Fibroblast of peridontal ligament (primary cell): ENCODE measurements around the gene KRTAP19-8.

ENCODE experiments used
- DNase-seq: peaks from one replicate; pipeline ENCODE4 v3.0.0-alpha.2; 2010; ENCODE audit errors: extremely low read depth

KRTAP19-8 gene

GRCh38 chr21:31012133-31013089 is 25.9 kb downstream of the KRTAP19-8 start:
- DNase-seq = no peak

GRCh38 chr21:31011412-31011811 is 26.9 kb downstream of the KRTAP19-8 start:
- DNase-seq = no peak

GRCh38 chr21:31008355-31008754 is 29.9 kb downstream of the KRTAP19-8 start:
- DNase-seq = no peak

- no peak for DNase-seq
These were observed 33.3 kb downstream of the KRTAP19-8 start for GRCh38 chr21:31005019-31005418.

GRCh38 chr21:31003471-31003870 is 34.8 kb downstream of the KRTAP19-8 start:
- no peak for DNase-seq

GRCh38 chr21:30997541-30997940 is 40.7 kb downstream of the KRTAP19-8 start:
- DNase-seq = no peak

GRCh38 chr21:30996728-30997127 is 41.5 kb downstream of the KRTAP19-8 start:
- no peak for DNase-seq

- no peak for DNase-seq
These were observed 43.3 kb downstream of the KRTAP19-8 start for GRCh38 chr21:30994932-30995331.

GRCh38 chr21:30990514-30991262 is 47.6 kb downstream of the KRTAP19-8 start:
- DNase-seq = no peak

- no peak for DNase-seq
These were observed 49.6 kb downstream of the KRTAP19-8 start for GRCh38 chr21:30988706-30989105.
